ENCODE results near the gene NOL12. TPM values are rescaled to one million over a fixed set of nuclear protein-coding genes. Genes with fewer than 3 reads are reported as not detected.
A peak's percentile ranks its signal among the peaks of the same experiment; 100 is the strongest.

Gene NOL12
- total and polyA plus RNA-seq, 2 donors: 26.6 to 32.6 TPM

DNA sequence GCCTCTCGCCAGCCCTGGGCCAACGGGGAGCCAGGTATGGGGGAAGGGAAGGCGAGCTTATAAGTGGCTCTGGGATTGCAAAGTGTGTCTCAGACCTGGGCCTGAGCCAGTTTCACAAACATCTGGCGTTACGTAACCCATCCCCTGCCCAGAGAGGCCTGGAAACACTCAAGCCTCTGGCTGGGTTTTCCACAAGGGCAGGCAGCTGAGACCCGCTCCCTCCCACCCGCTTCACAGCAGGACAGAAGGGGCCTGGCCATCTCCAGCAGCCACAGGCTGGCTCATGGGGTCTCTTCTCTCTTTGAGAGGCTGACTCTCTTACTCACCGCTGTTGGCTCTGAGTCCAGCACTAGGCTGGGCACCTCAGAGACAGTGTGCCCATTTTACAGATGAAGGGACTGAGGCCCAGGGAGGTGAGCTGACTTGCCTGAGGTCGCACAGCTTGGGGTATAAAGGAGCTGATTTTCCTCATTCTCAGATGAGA, 55.2 kb downstream of the NOL12 start:
- peaks cover 0 to 2% of the 10 kb centered on the region in 2 donors for H3K27me3 ChIP-seq (ENCODE audit: control insufficient read depth in 2 of 2, insufficient read depth in 1 of 2, low read length in 1 of 2)
- H3K36me3 ChIP-seq (ENCODE audit: control insufficient read depth in 2 of 2, insufficient read depth in 2 of 2, low read length in 1 of 2): peaks cover 0 to 3% of the 10 kb centered on the region in 2 donors
- H3K9me3 ChIP-seq (ENCODE audit: control insufficient read depth in 2 of 2, insufficient read depth in 1 of 2, low read length in 1 of 2): no peaks in the 10 kb centered on the region
- DNase-seq (ENCODE audit: low read depth in 6 of 9, low spot score in 9 of 9): peak in 1 of 9 donors; percentile 27
- H3K27ac ChIP-seq (ENCODE audit: low read depth in 1 of 2, low read length in 1 of 2): no peak overlapping the region
- WGBS: 87% methylated on average over 9 of the region's 9 CpGs
- H3K4me3 ChIP-seq (ENCODE audit: low read length in 2 of 2): no peak overlapping the region
- H3K4me1 ChIP-seq (ENCODE audit: control insufficient read depth in 2 of 2, insufficient read depth in 2 of 2, low read length in 2 of 2): peaks cover 10 to 30% of the 10 kb centered on the region in 2 donors

GRCh38 chr22:37742376-37743171, 56.4 kb downstream of the NOL12 start:
- peaks cover 18 to 39% of the 10 kb centered on the region in 2 donors for H3K4me1 ChIP-seq (ENCODE audit: control insufficient read depth in 2 of 2, insufficient read depth in 2 of 2, low read length in 2 of 2)
- no peak for DNase-seq (ENCODE audit: low read depth in 6 of 9, low spot score in 9 of 9)

More at GRCh38 chr22:37742376-37743171, 56.4 kb downstream of the NOL12 start:
- 82% methylated on average over 16 of the region's 16 CpGs for WGBS
- Histone ChIP-seq H3K27ac (ENCODE audit: low read depth in 1 of 2, low read length in 1 of 2) (no peak overlapping the region), H3K36me3 (ENCODE audit: control insufficient read depth in 2 of 2, insufficient read depth in 2 of 2, low read length in 1 of 2) (peaks cover 0 to 3% of the 10 kb centered on the region in 2 donors), H3K27me3 (ENCODE audit: control insufficient read depth in 2 of 2, insufficient read depth in 1 of 2, low read length in 1 of 2) (peaks cover 0 to 2% of the 10 kb centered on the region in 2 donors), H3K9me3 (ENCODE audit: control insufficient read depth in 2 of 2, insufficient read depth in 1 of 2, low read length in 1 of 2) (no peaks in the 10 kb centered on the region), H3K4me3 (ENCODE audit: low read length in 2 of 2) (no peak overlapping the region)

Other genes starting within 250 kb of the NOL12 start
- 56.4 TPM for gene MFNG, start 200.0 kb upstream of the NOL12 start, total RNA-seq
- gene MFNG, start 200.0 kb upstream of the NOL12 start, polyA plus RNA-seq: 27.7 TPM
- 1.1 TPM for gene CARD10, start 166.9 kb upstream of the NOL12 start, total RNA-seq
- gene CARD10, start 166.9 kb upstream of the NOL12 start, polyA plus RNA-seq: 4.2 TPM
- gene CDC42EP1, start 125.9 kb upstream of the NOL12 start, total RNA-seq: 1.7 TPM
- 5.8 TPM for gene CDC42EP1, start 125.9 kb upstream of the NOL12 start, polyA plus RNA-seq
- gene LGALS2, start 106.3 kb upstream of the NOL12 start, total RNA-seq: 65.1 TPM
- gene LGALS2, start 106.3 kb upstream of the NOL12 start, polyA plus RNA-seq: 42.3 TPM
- gene GGA1, start 77.5 kb upstream of the NOL12 start, total RNA-seq: 20.1 TPM
- 99.5 TPM for gene GGA1, start 77.5 kb upstream of the NOL12 start, polyA plus RNA-seq
- 21.3 TPM for gene SH3BP1, start 46.7 kb upstream of the NOL12 start, total RNA-seq
- 23.0 TPM for gene SH3BP1, start 46.7 kb upstream of the NOL12 start, polyA plus RNA-seq
- 25.0 TPM for gene PDXP, start 27.6 kb upstream of the NOL12 start, total RNA-seq
- 8.9 TPM for gene PDXP, start 27.6 kb upstream of the NOL12 start, polyA plus RNA-seq
- gene LGALS1, start 10.7 kb upstream of the NOL12 start, total RNA-seq: 482 TPM
- gene LGALS1, start 10.7 kb upstream of the NOL12 start, polyA plus RNA-seq: 554 TPM
- 19.5 TPM for gene TRIOBP, start 10.7 kb downstream of the NOL12 start, total RNA-seq
- gene TRIOBP, start 10.7 kb downstream of the NOL12 start, polyA plus RNA-seq: 29.8 TPM
- gene GCAT, start 121.6 kb downstream of the NOL12 start, total RNA-seq: 4.8 TPM
- 7.8 TPM for gene GCAT, start 121.6 kb downstream of the NOL12 start, polyA plus RNA-seq
- gene GALR3, start 137.0 kb downstream of the NOL12 start, total RNA-seq: not detected
- not detected for gene GALR3, start 137.0 kb downstream of the NOL12 start, polyA plus RNA-seq
- gene ANKRD54, start 158.0 kb downstream of the NOL12 start, total RNA-seq: 13.5 TPM
- gene ANKRD54, start 158.0 kb downstream of the NOL12 start, polyA plus RNA-seq: 25.5 TPM
- gene EIF3L, start 163.1 kb downstream of the NOL12 start, total RNA-seq: 698 TPM
- 302 TPM for gene EIF3L, start 163.1 kb downstream of the NOL12 start, polyA plus RNA-seq
- 5.5 TPM for gene MICALL1, start 220.0 kb downstream of the NOL12 start, total RNA-seq
- gene MICALL1, start 220.0 kb downstream of the NOL12 start, polyA plus RNA-seq: 13.7 TPM